ENCODE results near the gene LTBP1. TPM values are rescaled to one million over a fixed set of nuclear protein-coding genes. Genes with fewer than 3 reads are reported as not detected.

LTBP1 gene
- total RNA-seq, 1 donor, result 33.7 TPM

- TF ChIP-seq, protein P1, sequence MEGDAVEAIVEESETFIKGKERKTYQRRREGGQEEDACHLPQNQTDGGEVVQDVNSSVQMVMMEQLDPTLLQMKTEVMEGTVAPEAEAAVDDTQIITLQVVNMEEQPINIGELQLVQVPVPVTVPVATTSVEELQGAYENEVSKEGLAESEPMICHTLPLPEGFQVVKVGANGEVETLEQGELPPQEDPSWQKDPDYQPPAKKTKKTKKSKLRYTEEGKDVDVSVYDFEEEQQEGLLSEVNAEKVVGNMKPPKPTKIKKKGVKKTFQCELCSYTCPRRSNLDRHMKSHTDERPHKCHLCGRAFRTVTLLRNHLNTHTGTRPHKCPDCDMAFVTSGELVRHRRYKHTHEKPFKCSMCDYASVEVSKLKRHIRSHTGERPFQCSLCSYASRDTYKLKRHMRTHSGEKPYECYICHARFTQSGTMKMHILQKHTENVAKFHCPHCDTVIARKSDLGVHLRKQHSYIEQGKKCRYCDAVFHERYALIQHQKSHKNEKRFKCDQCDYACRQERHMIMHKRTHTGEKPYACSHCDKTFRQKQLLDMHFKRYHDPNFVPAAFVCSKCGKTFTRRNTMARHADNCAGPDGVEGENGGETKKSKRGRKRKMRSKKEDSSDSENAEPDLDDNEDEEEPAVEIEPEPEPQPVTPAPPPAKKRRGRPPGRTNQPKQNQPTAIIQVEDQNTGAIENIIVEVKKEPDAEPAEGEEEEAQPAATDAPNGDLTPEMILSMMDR (IDR thresholded peaks at IDR 0.05; ENCODE audit: insufficient read depth, low read depth, low read length), result no peak
- no peak for DNase-seq (ENCODE audit: low read depth)
- H3K4me3 ChIP-seq (ENCODE audit: low read depth, low read length), result no peak overlapping the region
These were observed 78.0 kb downstream of the LTBP1 start for GRCh38 chr2:33024758-33025157.

DNA sequence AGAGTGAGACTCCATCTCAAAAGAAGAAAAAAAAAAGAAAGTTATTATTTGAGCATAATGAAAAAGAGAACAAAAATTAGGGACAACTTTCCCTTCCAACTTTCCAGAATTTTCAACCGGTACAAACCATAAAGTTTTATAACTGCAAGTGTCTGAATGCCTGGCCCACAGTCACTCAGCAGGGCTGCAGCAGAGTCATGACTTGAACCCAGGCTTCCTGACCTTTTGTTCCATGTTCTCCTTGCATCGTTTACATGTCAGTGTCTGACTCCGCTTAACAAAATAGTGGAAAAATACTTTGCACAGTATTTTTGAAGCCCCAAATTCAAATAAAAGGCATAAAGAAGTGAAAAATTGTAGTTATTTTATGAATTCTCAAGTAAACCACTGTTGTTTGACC, 82.7 kb downstream of the LTBP1 start:
- no peak overlapping the region for H3K4me3 ChIP-seq (ENCODE audit: low read depth, low read length)
- TF ChIP-seq, protein P1 (IDR thresholded peaks at IDR 0.05; ENCODE audit: insufficient read depth, low read depth, low read length), result no peak
- DNase-seq (ENCODE audit: low read depth), result no peak

DNA sequence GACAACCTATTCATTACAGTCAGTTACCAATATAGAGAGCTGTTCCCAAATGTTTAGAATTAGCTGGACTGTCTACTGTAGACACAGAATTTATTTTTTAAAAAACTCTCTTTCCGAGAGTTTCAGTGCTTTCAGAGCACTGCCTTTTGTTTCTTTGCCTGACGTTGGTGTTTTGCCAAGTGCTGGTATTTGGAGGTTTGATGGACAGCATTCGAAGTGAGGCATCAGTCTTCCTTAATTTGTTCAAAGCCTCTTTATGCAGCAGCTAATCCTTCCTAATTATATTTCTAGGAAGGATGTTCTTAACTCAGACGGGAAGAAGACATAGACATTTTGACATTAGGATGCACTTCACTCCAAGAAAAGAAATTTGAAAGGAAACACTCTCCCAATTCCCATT, 83.2 kb downstream of the LTBP1 start:
- DNase-seq (ENCODE audit: low read depth), result no peak
- TF ChIP-seq, protein P1 (IDR thresholded peaks at IDR 0.05; ENCODE audit: insufficient read depth, low read depth, low read length), result no peak
- H3K4me3 ChIP-seq (ENCODE audit: low read depth, low read length), result no peak overlapping the region

DNA sequence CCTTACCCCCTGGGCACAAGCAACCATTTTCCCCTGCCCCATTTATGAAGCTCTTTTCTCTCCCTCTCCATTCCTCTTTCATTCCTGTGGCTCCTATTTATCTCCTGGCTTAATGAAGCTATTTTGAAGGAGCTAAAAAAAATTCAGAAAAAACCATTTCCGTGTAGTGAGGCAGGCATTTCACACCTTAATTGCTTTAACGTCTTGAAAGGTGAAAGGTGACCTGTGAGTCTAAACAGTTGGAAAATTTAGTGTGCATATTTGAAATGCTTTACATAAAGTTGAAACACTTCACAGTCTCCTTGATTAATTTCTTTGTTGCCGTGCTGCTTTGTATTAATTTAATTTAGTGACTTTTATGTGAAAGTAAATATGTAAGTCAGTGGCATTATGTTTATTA, 83.6 kb downstream of the LTBP1 start:
- TF ChIP-seq, protein P1 (IDR thresholded peaks at IDR 0.05; ENCODE audit: insufficient read depth, low read depth, low read length), result no peak
- H3K4me3 ChIP-seq (ENCODE audit: low read depth, low read length), result no peak overlapping the region
- no peak for DNase-seq (ENCODE audit: low read depth)

DNA sequence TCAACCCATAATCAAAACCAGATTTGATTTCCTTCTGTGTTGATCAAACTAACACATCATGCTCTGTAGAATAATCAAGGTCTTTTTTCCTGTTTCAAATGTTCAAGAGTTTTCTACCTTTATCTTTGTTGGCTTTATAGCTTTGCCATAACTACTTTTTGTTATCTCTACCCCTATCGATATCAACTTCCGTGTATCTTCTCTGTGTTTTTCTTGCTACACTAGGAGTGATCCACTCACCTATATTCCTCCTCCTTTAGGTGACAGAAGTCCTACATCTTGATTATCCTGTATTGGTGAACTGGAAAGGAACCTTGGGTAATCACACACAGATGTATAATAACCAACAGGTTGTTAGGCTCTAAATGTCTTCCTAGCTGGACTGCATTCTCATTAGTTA, 85.5 kb downstream of the LTBP1 start:
- no peak overlapping the region for H3K4me3 ChIP-seq (ENCODE audit: low read depth, low read length)
- TF ChIP-seq, protein P1 (IDR thresholded peaks at IDR 0.05; ENCODE audit: insufficient read depth, low read depth, low read length), result no peak
- no peak for DNase-seq (ENCODE audit: low read depth)

GRCh38 chr2:33033606-33034081, 86.9 kb downstream of the LTBP1 start:
- TF ChIP-seq, protein P1 (IDR thresholded peaks at IDR 0.05; ENCODE audit: insufficient read depth, low read depth, low read length), result peak; percentile 52
- H3K4me3 ChIP-seq (ENCODE audit: low read depth, low read length), result peak overlapping the region; percentile 51
- peak; percentile 69 for DNase-seq (ENCODE audit: low read depth)

DNA sequence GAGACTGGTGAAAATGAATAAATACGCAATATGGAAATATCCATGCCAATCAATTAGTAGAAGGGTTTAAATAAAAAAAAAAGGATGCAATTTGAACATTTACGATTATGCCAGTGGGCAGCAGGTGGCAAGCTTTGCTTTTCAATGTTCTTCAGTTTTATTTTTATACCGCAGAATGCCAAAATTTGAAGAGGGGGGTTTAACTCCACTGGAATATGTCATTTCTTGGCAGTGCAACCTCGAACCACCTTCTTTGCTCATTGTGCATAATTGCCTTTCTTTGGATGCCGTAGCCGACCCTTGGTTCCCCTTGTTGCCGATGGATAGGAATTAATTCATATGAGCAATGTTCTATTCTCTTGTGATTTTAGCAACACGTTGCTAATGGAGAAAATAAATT, 88.0 kb downstream of the LTBP1 start:
- no peak overlapping the region for H3K4me3 ChIP-seq (ENCODE audit: low read depth, low read length)
- DNase-seq (ENCODE audit: low read depth), result peak; percentile 47
- TF ChIP-seq, protein P1 (IDR thresholded peaks at IDR 0.05; ENCODE audit: insufficient read depth, low read depth, low read length), result peak; percentile 42
